Activated naive CD8-positive, alpha-beta T cell treated with anti-CD3 and anti-CD28 coated beads, Interleukin-2, amount 50 U/mL, for 24 hours (primary cell): ENCODE data around the gene TBX2.

ENCODE experiments used
- ATAC-seq: fragments of 150-1000 bp; cut with Tn5 transposase; one replicate; pipeline ENCODE4 v1.10.0; 2021
- DNase-seq: peaks from one replicate; pipeline ENCODE4 v3.0.0; 2021
- H3K27ac Mint-ChIP-seq: one replicate; pipeline ENCODE4 v1.8.0; 2021; ENCODE audit warnings: mild to moderate bottlenecking, mixed read lengths
- H3K27me3 Mint-ChIP-seq: one replicate; pipeline ENCODE4 v1.8.0; 2021; ENCODE audit warnings: mixed read lengths
- H3K36me3 Mint-ChIP-seq: one replicate; pipeline ENCODE4 v1.8.0; 2021; ENCODE audit warnings: low read depth, mixed read lengths
- H3K4me1 Mint-ChIP-seq: one replicate; pipeline ENCODE4 v1.8.0; 2021; ENCODE audit warnings: mixed read lengths
- H3K4me3 Mint-ChIP-seq: one replicate; pipeline ENCODE4 v1.8.0; 2021; ENCODE audit warnings: mild to moderate bottlenecking, moderate library complexity, mixed read lengths
- H3K9me3 Mint-ChIP-seq: one replicate; pipeline ENCODE4 v1.8.0; 2021; ENCODE audit warnings: mixed read lengths

Gene TBX2

GRCh38 chr17:61363601-61364462 lies 35.8 kb upstream of the TBX2 start:
- H3K4me3 Mint-ChIP-seq = no peak overlapping the region
- DNase-seq (no peak), ATAC-seq (no peak)
- no peaks in the 10 kb centered on the region for H3K27me3 Mint-ChIP-seq
- H3K27ac Mint-ChIP-seq = no peak overlapping the region
- no peaks in the 10 kb centered on the region for H3K9me3 Mint-ChIP-seq
- H3K4me1 Mint-ChIP-seq = no peaks in the 10 kb centered on the region
- no peaks in the 10 kb centered on the region for H3K36me3 Mint-ChIP-seq

GRCh38 chr17:61364463-61364846 lies 35.2 kb upstream of the TBX2 start:
- no peaks in the 10 kb centered on the region for H3K36me3 Mint-ChIP-seq
- ATAC-seq = no peak

GRCh38 chr17:61366076-61366714 lies 33.4 kb upstream of the TBX2 start:
- H3K27me3 Mint-ChIP-seq = no peaks in the 10 kb centered on the region
- no peaks in the 10 kb centered on the region for H3K36me3 Mint-ChIP-seq
- no peaks in the 10 kb centered on the region for H3K4me1 Mint-ChIP-seq

More at GRCh38 chr17:61364463-61364846, 35.2 kb upstream of the TBX2 start:
- no peak for DNase-seq
- Mint-ChIP-seq H3K27me3 (no peaks in the 10 kb centered on the region), H3K9me3 (no peaks in the 10 kb centered on the region), H3K4me1 (no peaks in the 10 kb centered on the region), H3K4me3 (no peak overlapping the region), H3K27ac (no peak overlapping the region)

GRCh38 chr17:61366715-61367413 lies 32.8 kb upstream of the TBX2 start:
- no peaks in the 10 kb centered on the region for H3K36me3 Mint-ChIP-seq
- no peak overlapping the region for H3K27ac Mint-ChIP-seq
- H3K9me3 Mint-ChIP-seq = no peaks in the 10 kb centered on the region
- H3K4me1 Mint-ChIP-seq = no peaks in the 10 kb centered on the region
- ATAC-seq = no peak
- DNase-seq = no peak
- H3K27me3 Mint-ChIP-seq = no peaks in the 10 kb centered on the region
- H3K4me3 Mint-ChIP-seq = no peak overlapping the region

More at GRCh38 chr17:61366076-61366714, 33.4 kb upstream of the TBX2 start:
- no peak for ATAC-seq
- Mint-ChIP-seq H3K27ac (no peak overlapping the region), H3K9me3 (no peaks in the 10 kb centered on the region), H3K4me3 (no peak overlapping the region)
- DNase-seq = no peak

- DNase-seq = no peak
- Mint-ChIP-seq H3K4me3 (no peak overlapping the region), H3K36me3 (no peaks in the 10 kb centered on the region), H3K27ac (no peak overlapping the region), H3K27me3 (no peaks in the 10 kb centered on the region), H3K4me1 (no peaks in the 10 kb centered on the region), H3K9me3 (no peaks in the 10 kb centered on the region)
- no peak for ATAC-seq
Observed at GRCh38 chr17:61368049-61368831, 31.4 kb upstream of the TBX2 start.

- H3K36me3 Mint-ChIP-seq = no peaks in the 10 kb centered on the region
- ATAC-seq = no peak
- H3K9me3 Mint-ChIP-seq = no peaks in the 10 kb centered on the region
- no peaks in the 10 kb centered on the region for H3K4me1 Mint-ChIP-seq
- no peak for DNase-seq
- H3K27ac Mint-ChIP-seq = no peak overlapping the region
- H3K4me3 Mint-ChIP-seq = no peak overlapping the region
- H3K27me3 Mint-ChIP-seq = no peaks in the 10 kb centered on the region
Observed at GRCh38 chr17:61368832-61369450, 30.7 kb upstream of the TBX2 start.

- ATAC-seq (no peak), DNase-seq (no peak)
- no peaks in the 10 kb centered on the region for H3K4me1 Mint-ChIP-seq
- no peak overlapping the region for H3K4me3 Mint-ChIP-seq
- H3K27me3 Mint-ChIP-seq = no peaks in the 10 kb centered on the region
- H3K27ac Mint-ChIP-seq = no peak overlapping the region
- no peaks in the 10 kb centered on the region for H3K9me3 Mint-ChIP-seq
- no peaks in the 10 kb centered on the region for H3K36me3 Mint-ChIP-seq
Observed at GRCh38 chr17:61369751-61370150, 29.9 kb upstream of the TBX2 start.

- ATAC-seq = no peak
- no peaks in the 10 kb centered on the region for H3K9me3 Mint-ChIP-seq
- DNase-seq = no peak
- H3K27ac Mint-ChIP-seq = no peak overlapping the region
- H3K4me3 Mint-ChIP-seq = no peak overlapping the region
- H3K4me1 Mint-ChIP-seq = no peaks in the 10 kb centered on the region
- H3K36me3 Mint-ChIP-seq = no peaks in the 10 kb centered on the region
- no peaks in the 10 kb centered on the region for H3K27me3 Mint-ChIP-seq
Observed at GRCh38 chr17:61371179-61371578, 28.5 kb upstream of the TBX2 start.

- Mint-ChIP-seq H3K27me3 (no peaks in the 10 kb centered on the region), H3K4me3 (no peak overlapping the region)
- no peak for ATAC-seq
Observed at GRCh38 chr17:61371606-61372005, 28.0 kb upstream of the TBX2 start.

GRCh38 chr17:61372436-61372835 lies 27.2 kb upstream of the TBX2 start:
- ATAC-seq (no peak), DNase-seq (no peak)
- Mint-ChIP-seq H3K9me3 (no peaks in the 10 kb centered on the region), H3K27ac (no peak overlapping the region), H3K27me3 (no peaks in the 10 kb centered on the region), H3K36me3 (no peaks in the 10 kb centered on the region), H3K4me1 (no peaks in the 10 kb centered on the region), H3K4me3 (no peak overlapping the region)

More at GRCh38 chr17:61371606-61372005, 28.0 kb upstream of the TBX2 start:
- Mint-ChIP-seq H3K27ac (no peak overlapping the region), H3K36me3 (no peaks in the 10 kb centered on the region), H3K4me1 (no peaks in the 10 kb centered on the region), H3K9me3 (no peaks in the 10 kb centered on the region)
- DNase-seq = no peak

- Mint-ChIP-seq H3K27me3 (no peaks in the 10 kb centered on the region), H3K4me3 (no peak overlapping the region), H3K4me1 (no peaks in the 10 kb centered on the region)
Observed at GRCh38 chr17:61376931-61377838, 22.5 kb upstream of the TBX2 start.

GRCh38 chr17:61378658-61379456 lies 20.8 kb upstream of the TBX2 start:
- Mint-ChIP-seq H3K27ac (no peak overlapping the region), H3K4me1 (no peaks in the 10 kb centered on the region), H3K9me3 (no peaks in the 10 kb centered on the region), H3K27me3 (no peaks in the 10 kb centered on the region), H3K36me3 (peaks cover 2% of the 10 kb centered on the region), H3K4me3 (no peak overlapping the region)
- no peak for ATAC-seq
- no peak for DNase-seq

More at GRCh38 chr17:61376931-61377838, 22.5 kb upstream of the TBX2 start:
- ATAC-seq (no peak), DNase-seq (no peak)
- H3K27ac Mint-ChIP-seq = no peak overlapping the region
- no peaks in the 10 kb centered on the region for H3K9me3 Mint-ChIP-seq
- no peaks in the 10 kb centered on the region for H3K36me3 Mint-ChIP-seq
